Transverse colon (tissue), 3 donors: ENCODE measurements around the gene HHLA2.

Source experiments
- CTCF ChIP-seq, 5 experiments: fragments of 200-600 bp in 3 of 5; fragments of 450-650 bp in 2 of 5; sonication (generic) in 3 of 5; IDR thresholded peaks; 1 replicate in 2 of 5; 2 replicates in 3 of 5; pipeline ENCODE4 v1.5.1; 2016 to 2017; ENCODE audit warnings: antibody characterized with exemption in 5 of 5, inconsistent platforms in 3 of 5, mild to moderate bottlenecking in 2 of 5, moderate library complexity in 1 of 5
- EP300 ChIP-seq: sonication (generic); formaldehyde crosslinking; IDR thresholded peaks from one replicate; pipeline ENCODE4 v1.6.1; 2017; ENCODE audit warnings: antibody characterized with exemption, low read depth
- POLR2A ChIP-seq: fragments of 450-650 bp; IDR thresholded peaks from one replicate; pipeline ENCODE4 v1.6.1; 2016; ENCODE audit warnings: antibody characterized with exemption, mild to moderate bottlenecking, moderate library complexity

GRCh38 chr3:108342837-108343486 is 46.6 kb downstream of the HHLA2 start:
- no peak for TF ChIP-seq CTCF (IDR thresholded peaks at IDR 0.05)
- TF ChIP-seq POLR2A: no peak
- no peak for TF ChIP-seq EP300
